ENCODE measurements around the gene ACADM.

- TF ChIP-seq CTCF (IDR thresholded peaks at IDR 0.05) (no peak), POLR2A (IDR thresholded peaks at IDR 0.05) (no peak)
Measured at GRCh38 chr1:75786901-75787493, 62.5 kb downstream of the ACADM start.
